H1 (cell line): ENCODE measurements around the gene ZNF148. TPM values are rescaled to one million over a fixed set of nuclear protein-coding genes. Genes with fewer than 3 reads are reported as not detected.
"Not testable (repeated sequence)": the region's sequence is repeated elsewhere in the genome, so short reads cannot be mapped to it uniquely, and the experiment has no call there.

Source experiments
- CTCF ChIA-PET: fragments of 300-600 bp; sonication (Branson Sonifier 250); formaldehyde crosslinking; loops from one replicate; lab custom pipeline; 2021; ENCODE audit not compliant: partially characterized antibody; lab: Charles Lee
- POLR2A ChIA-PET: fragments of 300-600 bp; sonication (Branson Sonifier 250); formaldehyde crosslinking; loops from one replicate; lab custom pipeline; 2021; ENCODE audit warnings: inconsistent platforms; ENCODE audit not compliant: partially characterized antibody; lab: Charles Lee
- DNase-seq, 2 experiments: peaks; one replicate each; pipeline versions ENCODE4 v3.0.0 to v3.0.0-alpha.2; 2010 to 2022; ENCODE audit warnings: low spot score in 2 of 2, low read depth in 1 of 2, mixed read lengths in 1 of 2
- FAIRE-seq: peaks from 2 replicates; lab custom pipeline; 2011; peaks lifted over from hg19 to GRCh38; lab: Jason Lieb, UNC
- H2AFZ ChIP-seq: 2 replicates; pipeline ENCODE4 v1.8.1; 2012; ENCODE audit warnings: low read length, inconsistent platforms
- H2AK5ac ChIP-seq: 2 replicates; pipeline ENCODE4 v1.6.1; 2013; ENCODE audit warnings: low read depth, low read length
- H2BK120ac ChIP-seq: replicated peaks from 2 replicates; pipeline ENCODE3; 2013; ENCODE audit warnings: low read depth, low read length, inconsistent platforms
- H2BK12ac ChIP-seq: 2 replicates; pipeline ENCODE4 v1.6.1; 2013; ENCODE audit warnings: low read depth, low read length
- H2BK15ac ChIP-seq: 2 replicates; pipeline ENCODE4 v1.6.1; 2013; ENCODE audit warnings: low read length
- H2BK20ac ChIP-seq: 2 replicates; pipeline ENCODE4 v1.6.1; 2013; ENCODE audit warnings: low read length
- H2BK5ac ChIP-seq: 2 replicates; pipeline ENCODE4 v1.6.1; 2013; ENCODE audit warnings: low read depth, low read length
- H3K14ac ChIP-seq: 2 replicates; pipeline ENCODE4 v1.6.1; 2013; ENCODE audit warnings: inconsistent platforms; ENCODE audit not compliant: insufficient read length
- H3K18ac ChIP-seq: 2 replicates; pipeline ENCODE4 v1.6.1; 2013; ENCODE audit warnings: low read length; ENCODE audit errors: extremely low read depth
- H3K23ac ChIP-seq: 2 replicates; pipeline ENCODE4 v1.6.1; 2013; ENCODE audit warnings: inconsistent platforms; ENCODE audit not compliant: insufficient read length
- H3K23me2 ChIP-seq: 2 replicates; pipeline ENCODE4 v1.6.1; 2013; ENCODE audit warnings: low read depth, low read length
- H3K27ac ChIP-seq: 2 replicates; pipeline ENCODE4 v1.6.1; 2011; ENCODE audit warnings: low read depth, low read length, inconsistent platforms
- H3K27me3 ChIP-seq, 4 experiments: replicated peaks in 1 of 4; 1 replicate in 1 of 4; 2 replicates in 3 of 4; pipeline versions ENCODE4 v1.6.1 to v1.8.1; 2011 to 2013; ENCODE audit warnings: low read length in 3 of 4, mild to moderate bottlenecking in 3 of 4, inconsistent platforms in 2 of 4, mixed read lengths in 2 of 4, moderate library complexity in 1 of 4; ENCODE audit not compliant: control insufficient read depth in 3 of 4, insufficient read depth in 3 of 4; ENCODE audit errors: extremely low read depth in 1 of 4
- H3K36me3 ChIP-seq, 4 experiments: 2 replicates each; pipeline versions ENCODE4 v1.6.1 to v1.8.1; 2011 to 2013; ENCODE audit warnings: mild to moderate bottlenecking in 4 of 4, low read length in 3 of 4, moderate library complexity in 2 of 4, control low read depth in 1 of 4, inconsistent platforms in 1 of 4; ENCODE audit not compliant: insufficient read depth in 4 of 4, control insufficient read depth in 2 of 4
- H3K4ac ChIP-seq: replicated peaks from 2 replicates; pipeline ENCODE3; 2013; ENCODE audit warnings: low read length, low read depth, mixed read lengths, inconsistent platforms; ENCODE audit not compliant: insufficient read length
- H3K4me1 ChIP-seq, 4 experiments: replicated peaks in 1 of 4; 1 replicate in 1 of 4; 2 replicates in 3 of 4; pipeline versions ENCODE4 v1.6.1 to v1.8.1; 2011 to 2013; ENCODE audit warnings: low read length in 3 of 4, inconsistent platforms in 2 of 4, mixed read lengths in 1 of 4; ENCODE audit not compliant: insufficient read depth in 4 of 4, control insufficient read depth in 3 of 4
- H3K4me2 ChIP-seq, 2 experiments: 2 replicates each; pipeline versions ENCODE4 v1.6.1 to v1.8.1; 2011 to 2013; ENCODE audit warnings: low read depth in 2 of 2, low read length in 2 of 2, control low read depth in 1 of 2, inconsistent platforms in 1 of 2, mild to moderate bottlenecking in 1 of 2; ENCODE audit not compliant: insufficient read depth in 1 of 2
- H3K4me3 ChIP-seq, 4 experiments: fragments of 200-600, 300-600 bp in 1 of 4; sonication (generic), shearing (Covaris generic), sonication (Bioruptor Twin) in 1 of 4; 2 replicates each; pipeline versions ENCODE4 v1.5.1 to v1.8.1; 2011 to 2016; ENCODE audit warnings: low read length in 4 of 4, low read depth in 3 of 4, control low read depth in 2 of 4, inconsistent platforms in 2 of 4, mild to moderate bottlenecking in 2 of 4, mixed read lengths in 1 of 4, moderate library complexity in 1 of 4; ENCODE audit not compliant: insufficient read depth in 2 of 4; ENCODE audit errors: extremely low read depth in 1 of 4
- H3K56ac ChIP-seq: replicated peaks from 2 replicates; pipeline ENCODE3; 2013; ENCODE audit warnings: low read depth, mild to moderate bottlenecking, mixed read lengths, low read length, inconsistent platforms; ENCODE audit not compliant: insufficient read length
- H3K79me1 ChIP-seq: 2 replicates; pipeline ENCODE4 v1.6.1; 2013; ENCODE audit warnings: low read depth, low read length, control low read depth
- H3K79me2 ChIP-seq, 2 experiments: 2 replicates each; pipeline versions ENCODE4 v1.6.1 to v1.8.1; 2012 to 2013; ENCODE audit warnings: low read length in 2 of 2, mild to moderate bottlenecking in 2 of 2, inconsistent platforms in 1 of 2; ENCODE audit not compliant: insufficient read depth in 2 of 2, control insufficient read depth in 1 of 2
- H3K9ac ChIP-seq, 4 experiments: replicated peaks in 1 of 4; 1 replicate in 1 of 4; 2 replicates in 3 of 4; pipeline versions ENCODE4 v1.6.1 to v1.8.1; 2011 to 2013; ENCODE audit warnings: low read depth in 3 of 4, low read length in 3 of 4, control low read depth in 2 of 4, mild to moderate bottlenecking in 2 of 4, moderate library complexity in 2 of 4, inconsistent platforms in 1 of 4; ENCODE audit errors: extremely low read depth in 1 of 4
- H3K9me3 ChIP-seq, 2 experiments: 2 replicates each; pipeline versions ENCODE4 v1.6.1 to v1.8.1; 2012 to 2013; ENCODE audit warnings: mild to moderate bottlenecking in 2 of 2, moderate library complexity in 2 of 2, control low read depth in 1 of 2, inconsistent platforms in 1 of 2, low read depth in 1 of 2, low read length in 1 of 2, mixed read lengths in 1 of 2; ENCODE audit not compliant: insufficient read depth in 2 of 2
- H4K20me1 ChIP-seq, 2 experiments: replicated peaks in 1 of 2; 2 replicates each; pipeline versions ENCODE3 to v1.8.1; 2011 to 2013; ENCODE audit warnings: inconsistent platforms in 2 of 2, low read length in 2 of 2, mild to moderate bottlenecking in 1 of 2; ENCODE audit not compliant: insufficient read depth in 2 of 2, control insufficient read depth in 1 of 2
- H4K5ac ChIP-seq: 2 replicates; pipeline ENCODE4 v1.6.1; 2013; ENCODE audit warnings: low read length, low read depth, mixed read lengths, inconsistent platforms; ENCODE audit not compliant: insufficient read length
- H4K8ac ChIP-seq: 2 replicates; pipeline ENCODE4 v1.8.0; 2013; ENCODE audit warnings: mild to moderate bottlenecking, moderate library complexity, low read length, inconsistent platforms; ENCODE audit not compliant: insufficient read depth; ENCODE audit errors: extremely low read depth
- H4K91ac ChIP-seq: replicated peaks from 2 replicates; pipeline ENCODE3; 2013; ENCODE audit warnings: low read length, mixed read lengths, inconsistent platforms; ENCODE audit not compliant: insufficient read length
- WGBS, 2 experiments: shearing (Covaris generic) in 1 of 2; methylation state at CpG; one replicate each; pipeline versions ENCODE4 v1.1.6 to v1.1.7; 2013 to 2015; ENCODE audit warnings: low lambda C conversion rate in 2 of 2, mixed read lengths in 2 of 2, inconsistent platforms in 1 of 2, low coverage in 1 of 2, missing lambda C conversion rate in 1 of 2; ENCODE audit not compliant: insufficient replicate concordance in 2 of 2, insufficient coverage in 1 of 2, insufficient read length in 1 of 2; ENCODE audit errors: extremely low coverage in 1 of 2, missing lambda C conversion rate in 1 of 2; 5-methylcytosine and 5-hydroxymethylcytosine counted together
- polyA plus RNA-seq, 7 experiments: library from polyadenylated mRNA; depleted of rRNA in 3 of 7; stranded (reverse) in 5 of 7; unstranded in 2 of 7; fragments of >200 nt in 5 of 7; fragments of 200-250 nt in 2 of 7; gene quantifications; 1 replicate in 5 of 7; 2 replicates in 1 of 7; 4 replicates in 1 of 7; pipeline versions ENCODE4 v1.2.1 to v1.2.3, GENCODE V29; 2011 to 2013; ENCODE audit warnings: missing spikeins in 2 of 7, mixed read lengths in 2 of 7
- total RNA-seq: library from RNA; stranded (reverse); fragmentation: NEBNext Ultra II Directional; extraction: Animal tissue kit (Norgen Biotek cat#: 25700); gene quantifications from 2 replicates; pipeline ENCODE4 v1.2.1, GENCODE V29; 2021

The ZNF148 gene
- total and polyA plus RNA-seq, 2 of the 8 experiments (the other 6 are each of a cell fraction or from before 2014, with no cell fraction given): 3.7 to 22.6 TPM

- H3K14ac ChIP-seq, H3K4ac ChIP-seq, H3K27me3 ChIP-seq, H3K9ac ChIP-seq, H2AFZ ChIP-seq, DNase-seq, H3K9me3 ChIP-seq, H3K4me3 ChIP-seq, H4K91ac ChIP-seq, H3K56ac ChIP-seq, H2BK12ac ChIP-seq, H3K23me2 ChIP-seq, H3K18ac ChIP-seq, POLR2A ChIA-PET, H3K79me1 ChIP-seq, H2AK5ac ChIP-seq, H2BK120ac ChIP-seq, H3K4me1 ChIP-seq, H4K8ac ChIP-seq, H3K27ac ChIP-seq, H2BK20ac ChIP-seq, H4K20me1 ChIP-seq, H3K79me2 ChIP-seq, H2BK5ac ChIP-seq, H3K36me3 ChIP-seq, H3K23ac ChIP-seq, H2BK15ac ChIP-seq, H4K5ac ChIP-seq, FAIRE-seq, H3K4me2 ChIP-seq: not testable (repeated sequence)
- CTCF ChIA-PET: interaction anchor here (1.1 to 1.2 kb wide), 2 partner anchors 31 to 187 kb away, joined by 3 read pairs; no protein-coding TSS in a partner anchor
- WGBS, 2 experiments: 89% methylated on average over 5 of the region's 5 CpGs; no CpG with 5 or more reads in 1 of the 2 experiments
Observed at GRCh38 chr3:125388369-125388768, 13.2 kb upstream of the ZNF148 start.
